Panc1 (cell line): ENCODE data around the gene BTBD2. TPM values are rescaled to one million over a fixed set of nuclear protein-coding genes. Genes with fewer than 3 reads are reported as not detected.

ENCODE experiments used
- ATAC-seq: fragments of 200-7000 bp; cut with Tn5 transposase; 2 replicates; pipeline ENCODE4 v1.9.1; 2020; ENCODE audit warnings: mild to moderate bottlenecking, moderate library complexity
- BruUV-seq: library from RNA; stranded (reverse); fragments of 400-500 nt; replicated peaks from 2 replicates; lab custom pipeline; 2021; lab: Mats Ljungman, UMichigan
- CTCF ChIA-PET: fragments of 300-600 bp; sonication (Branson Sonifier 250); formaldehyde crosslinking; loops from one replicate; lab custom pipeline; 2022; ENCODE audit warnings: antibody characterized with exemption; lab: Charles Lee
- POLR2A ChIA-PET: fragments of 300-600 bp; sonication (Branson Sonifier 250); formaldehyde crosslinking; loops from one replicate; lab custom pipeline; 2022; ENCODE audit warnings: antibody characterized with exemption; lab: Charles Lee
- DNase-seq: peaks from one replicate; pipeline ENCODE4 v3.0.0-alpha.2; 2010; ENCODE audit warnings: low read depth, low spot score
- H3K27ac ChIP-seq: 2 replicates; pipeline ENCODE4 v1.5.1; 2011; ENCODE audit warnings: mild to moderate bottlenecking, low read length, inconsistent platforms
- H3K27me3 ChIP-seq: fragments of 200-500 bp; sonication (Bioruptor generic); 2 replicates; pipeline ENCODE4 v1.6.0; 2014; ENCODE audit warnings: low read length, inconsistent platforms; ENCODE audit not compliant: control insufficient read depth, insufficient read depth
- H3K36me3 ChIP-seq: fragments of 200-500 bp; sonication (Bioruptor generic); 2 replicates; pipeline ENCODE4 v1.5.1; 2014; ENCODE audit warnings: inconsistent platforms, mild to moderate bottlenecking, low read length, moderate library complexity; ENCODE audit not compliant: control insufficient read depth, insufficient read depth
- H3K4me1 ChIP-seq: 2 replicates; pipeline ENCODE4 v1.5.1; 2011; ENCODE audit warnings: inconsistent platforms, mild to moderate bottlenecking, low read length, moderate library complexity; ENCODE audit not compliant: control insufficient read depth, insufficient read depth
- H3K4me3 ChIP-seq, 2 experiments: 2 replicates each; pipeline ENCODE4 v1.5.1; 2011 to 2012; ENCODE audit warnings: low read depth in 2 of 2, low read length in 2 of 2, mild to moderate bottlenecking in 2 of 2, inconsistent platforms in 1 of 2, moderate library complexity in 1 of 2
- H3K9me3 ChIP-seq: fragments of 200-500 bp; sonication (Bioruptor generic); 2 replicates; pipeline ENCODE4 v1.5.1; 2014; ENCODE audit warnings: low read depth, mild to moderate bottlenecking, inconsistent platforms, low read length, moderate library complexity; ENCODE audit not compliant: control insufficient read depth, insufficient read depth
- CTCF ChIP-seq: fragments of 450-650 bp; IDR thresholded peaks from 2 replicates; pipeline ENCODE4 v1.5.1; 2017; ENCODE audit warnings: mild to moderate bottlenecking
- POLR2AphosphoS5 ChIP-seq: IDR thresholded peaks from 2 replicates; pipeline ENCODE4 v1.6.1; 2012; ENCODE audit warnings: mild to moderate bottlenecking, low read depth, low read length, moderate library complexity
- REST ChIP-seq, 2 experiments: IDR thresholded peaks; 2 replicates each; pipeline ENCODE4 v1.6.1; 2011 to 2012; ENCODE audit warnings: low read depth in 2 of 2, control low read depth in 1 of 2, low read length in 1 of 2, mild to moderate bottlenecking in 1 of 2, moderate library complexity in 1 of 2; ENCODE audit not compliant: insufficient read depth in 1 of 2
- SIN3A ChIP-seq: IDR thresholded peaks from 2 replicates; pipeline ENCODE4 v1.6.1; 2012; ENCODE audit warnings: low read depth, mild to moderate bottlenecking, low read length, moderate library complexity, borderline replicate concordance; ENCODE audit not compliant: insufficient read depth
- TCF7L2 ChIP-seq: IDR thresholded peaks from 2 replicates; pipeline ENCODE4 v1.6.1; 2011; ENCODE audit warnings: mild to moderate bottlenecking, low read depth, low read length, inconsistent platforms
- in situ Hi-C: cut with HindIII; loops from 2 replicates; pipeline ENCODE4 v1.10.0; 2016; ENCODE audit warnings: low sequenced_read_pairs, low pct_unique_long_range_greater_than_20kb
- intact Hi-C: fragments of 100-400 bp; cut with micrococcal nuclease; formaldehyde crosslinking; loops from one replicate; pipeline ENCODE4 v1.10.0; 2022; ENCODE audit not compliant: unreplicated experiment
- total RNA-seq: library from RNA; stranded (reverse); gene quantifications from one replicate; pipeline ENCODE4 v1.2.1, GENCODE V29; 2021; ENCODE audit not compliant: unreplicated experiment

Gene BTBD2
- total RNA-seq, 1 experiment from 2014 or later = 59.6 TPM

- Histone ChIP-seq H3K4me1 (peaks cover 15% of the 10 kb centered on the region), H3K36me3 (peaks cover 7% of the 10 kb centered on the region; the same call in 1 of the 2 replicates), H3K9me3 (no peaks in the 10 kb centered on the region), H3K27ac (peak overlapping the region; percentile 54), H3K27me3 (no peaks in the 10 kb centered on the region), H3K4me3 (peak overlapping the region; percentile 64 to 68)
- CTCF ChIA-PET = no interaction called here
- POLR2A ChIA-PET = no interaction called here
- intact Hi-C loops = no loop called here
- no peak for TF ChIP-seq TCF7L2
- no peak for TF ChIP-seq POLR2AphosphoS5
- no peak for TF ChIP-seq REST (IDR thresholded peaks at IDR 0.05; ENCODE audit: insufficient read depth in 1 of 2, low read depth in 2 of 2, low read length in 1 of 2)
- TF ChIP-seq CTCF = no peak
- no peak for TF ChIP-seq SIN3A
- in situ Hi-C loops = no loop called here
- DNase-seq (no peak), ATAC-seq (no peak)
- BruUV-seq = no TSS peak
Observed at GRCh38 chr19:1942934-1943555, 72.5 kb downstream of the BTBD2 start.

GRCh38 chr19:1942078-1942933, 73.2 kb downstream of the BTBD2 start:
- CTCF ChIA-PET = no interaction called here
- intact Hi-C loops = no loop called here

More at GRCh38 chr19:1942078-1942933, 73.2 kb downstream of the BTBD2 start:
- Histone ChIP-seq H3K9me3 (no peaks in the 10 kb centered on the region), H3K4me3 (peak overlapping the region; percentile 64 to 68), H3K27me3 (no peaks in the 10 kb centered on the region), H3K36me3 (peaks cover 7% of the 10 kb centered on the region; the same call in 1 of the 2 replicates), H3K4me1 (peaks cover 15% of the 10 kb centered on the region), H3K27ac (peak overlapping the region; percentile 79)
- DNase-seq (no peak), ATAC-seq (peak; percentile 71; the same call in 1 of the 2 replicates)
- BruUV-seq = no TSS peak
- TF ChIP-seq POLR2AphosphoS5 = no peak
- TF ChIP-seq REST (IDR thresholded peaks at IDR 0.05; ENCODE audit: insufficient read depth in 1 of 2, low read depth in 2 of 2, low read length in 1 of 2) = no peak
- no peak for TF ChIP-seq SIN3A
- no peak for TF ChIP-seq CTCF
- TF ChIP-seq TCF7L2 = no peak
- POLR2A ChIA-PET = no interaction called here
- in situ Hi-C loops = no loop called here
